Measurements from ENCODE around the gene OR10T2. TPM values are rescaled to one million over a fixed set of nuclear protein-coding genes. Genes with fewer than 3 reads are reported as not detected.

The OR10T2 gene
- total and polyA plus RNA-seq, 10 of the 15 experiments (the other 5 are each of a cell fraction or from before 2014, with no cell fraction given), result not detected

GRCh38 chr1:158371188-158371953, 27.9 kb downstream of the OR10T2 start (continued):
- TF ChIP-seq SRF (IDR thresholded peaks at IDR 0.05; ENCODE audit: low read depth in 2 of 2, low read length in 2 of 2), result no peak
- peak in 1 of 2 experiments; percentile 22; a peak in 1 of 4 replicates for TF ChIP-seq BHLHE40 (IDR thresholded peaks at IDR 0.05; ENCODE audit: borderline replicate concordance in 1 of 2, low read depth in 2 of 2, low read length in 1 of 2)
- TF ChIP-seq RUNX3 (IDR thresholded peaks at IDR 0.05; ENCODE audit: low read length), result peak; percentile 58
- TF ChIP-seq IRF4 (IDR thresholded peaks at IDR 0.05; ENCODE audit: low read depth, low read length), result 0 out of 2 replicates have a peak, but pooled peaks have one; percentile 47
- TF ChIP-seq BCL3 (IDR thresholded peaks at IDR 0.05; ENCODE audit: borderline replicate concordance, insufficient read depth, low read depth, low read length, poor library complexity, severe bottlenecking), result no peak
- TF ChIP-seq BACH1 (IDR thresholded peaks at IDR 0.05; ENCODE audit: borderline replicate concordance), result no peak

- FAIRE-seq (no peak), ATAC-seq (no peak), DNase-seq (ENCODE audit: low read depth, low spot score) (no peak)
- TF ChIP-seq ELK1 (IDR thresholded peaks at IDR 0.05; ENCODE audit: low read depth, low read length), result no peak
- Histone ChIP-seq H3K79me2 (ENCODE audit: control insufficient read depth, insufficient read depth, low read length) (no peaks in the 10 kb centered on the region), H3K27ac (ENCODE audit: control insufficient read depth, insufficient read depth) (no peak overlapping the region), H4K20me1 (ENCODE audit: control insufficient read depth, insufficient read depth) (no peaks in the 10 kb centered on the region), H3K4me1 (ENCODE audit: control insufficient read depth, insufficient read depth, low read length) (peaks cover 3% of the 10 kb centered on the region; the same call in 1 of the 2 replicates), H3K9me3 (replicated peaks; ENCODE audit: control insufficient read depth, insufficient read depth, low read length) (no peaks in the 10 kb centered on the region), H3K4me2 (ENCODE audit: control insufficient read depth, insufficient read depth) (no peak overlapping the region), H3K9ac (ENCODE audit: control insufficient read depth, insufficient read depth, low read length) (no peak overlapping the region), H3K4me3 (no peak overlapping the region), H2AFZ (ENCODE audit: control insufficient read depth, low read depth, low read length) (no peak overlapping the region), H3K36me3 (ENCODE audit: control insufficient read depth in 2 of 2, insufficient read depth in 2 of 2, low read length in 1 of 2) (no peaks in the 10 kb centered on the region), H3K27me3 (replicated peaks in 1 of 2; ENCODE audit: control insufficient read depth in 2 of 2, insufficient read depth in 2 of 2, low read length in 1 of 2) (no peaks in the 10 kb centered on the region)
- SMC1A ChIA-PET (ENCODE audit: uncharacterized antibody, unreplicated experiment), result no interaction called here
- in situ Hi-C loops (cut with MboI), result no loop called here
- POLR2A ChIA-PET, result no interaction called here
- RAD21 ChIA-PET (ENCODE audit: unreplicated experiment), result no interaction called here
- CTCF ChIA-PET, result interaction anchor here (0.6 to 0.9 kb wide), 3 partner anchors 10 to 163 kb away, joined by 3 read pairs; no protein-coding TSS in a partner anchor
- intact Hi-C loops (cut with micrococcal nuclease; ENCODE audit: unreplicated experiment), result no loop called here
- no TSS peak for BruUV-seq (replicated peaks)
These were observed 32.5 kb downstream of the OR10T2 start for GRCh38 chr1:158366783-158367182.

Measured in GM12878 (cell line).